ENCODE measurements around the gene RHEX. TPM values are rescaled to one million over a fixed set of nuclear protein-coding genes. Genes with fewer than 3 reads are reported as not detected.

RHEX gene
- total and polyA plus RNA-seq, 2 donors (not counting 1 experiment from before 2014, with no cell fraction given): 1.8 to 12.8 TPM

DNA sequence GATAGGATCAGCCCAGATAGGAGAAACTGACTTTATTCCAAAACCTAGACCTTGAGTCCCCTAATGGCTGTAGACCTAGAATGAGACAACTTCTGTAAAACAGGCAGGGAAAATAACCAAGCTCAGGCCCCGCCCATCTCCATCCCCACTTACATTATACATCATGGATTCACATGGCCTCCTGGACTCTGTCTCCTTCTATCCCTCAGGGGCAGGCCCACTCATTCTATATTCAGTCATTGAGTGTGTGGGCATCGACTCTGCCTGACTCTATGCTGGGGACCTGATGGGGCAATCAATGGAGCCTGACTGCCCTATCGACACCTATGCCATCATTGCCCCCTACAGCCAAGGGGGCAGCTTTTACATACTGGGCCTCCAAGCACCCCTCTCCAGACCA lies 57.8 kb downstream of the RHEX start:
- POLR2A ChIA-PET: no interaction called here
- H3K4me3 ChIP-seq (ENCODE audit: control extremely low read depth in 1 of 5, extremely low read depth in 1 of 5, insufficient read depth in 1 of 5, low read depth in 2 of 5, low read length in 4 of 5): no peak overlapping the region
- TF ChIP-seq, protein P1, sequence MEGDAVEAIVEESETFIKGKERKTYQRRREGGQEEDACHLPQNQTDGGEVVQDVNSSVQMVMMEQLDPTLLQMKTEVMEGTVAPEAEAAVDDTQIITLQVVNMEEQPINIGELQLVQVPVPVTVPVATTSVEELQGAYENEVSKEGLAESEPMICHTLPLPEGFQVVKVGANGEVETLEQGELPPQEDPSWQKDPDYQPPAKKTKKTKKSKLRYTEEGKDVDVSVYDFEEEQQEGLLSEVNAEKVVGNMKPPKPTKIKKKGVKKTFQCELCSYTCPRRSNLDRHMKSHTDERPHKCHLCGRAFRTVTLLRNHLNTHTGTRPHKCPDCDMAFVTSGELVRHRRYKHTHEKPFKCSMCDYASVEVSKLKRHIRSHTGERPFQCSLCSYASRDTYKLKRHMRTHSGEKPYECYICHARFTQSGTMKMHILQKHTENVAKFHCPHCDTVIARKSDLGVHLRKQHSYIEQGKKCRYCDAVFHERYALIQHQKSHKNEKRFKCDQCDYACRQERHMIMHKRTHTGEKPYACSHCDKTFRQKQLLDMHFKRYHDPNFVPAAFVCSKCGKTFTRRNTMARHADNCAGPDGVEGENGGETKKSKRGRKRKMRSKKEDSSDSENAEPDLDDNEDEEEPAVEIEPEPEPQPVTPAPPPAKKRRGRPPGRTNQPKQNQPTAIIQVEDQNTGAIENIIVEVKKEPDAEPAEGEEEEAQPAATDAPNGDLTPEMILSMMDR (IDR thresholded peaks at IDR 0.05): no peak
- no peak for TF ChIP-seq EZH2 (IDR thresholded peaks at IDR 0.05; ENCODE audit: borderline replicate concordance, insufficient read depth, low read depth, low read length, poor library complexity, severe bottlenecking)
- H2AFZ ChIP-seq (ENCODE audit: insufficient read depth, low read depth, low read length, poor library complexity, severe bottlenecking): no peak overlapping the region
- DNase-seq (no peak), ATAC-seq (ENCODE audit: low read depth) (no peak)
- H3K9me3 ChIP-seq (ENCODE audit: control extremely low read depth in 1 of 3, control insufficient read depth in 2 of 3, insufficient read depth in 1 of 3, low read length in 2 of 3): no peaks in the 10 kb centered on the region
- no peak overlapping the region for H3K4me2 ChIP-seq (replicated peaks; ENCODE audit: low read depth, low read length, poor library complexity, severe bottlenecking)
- 100% methylated on average over 3 of the region's 3 CpGs for WGBS (ENCODE audit: insufficient coverage)
- peaks cover 3 to 5% of the 10 kb centered on the region in 2 donors for H3K4me1 ChIP-seq (ENCODE audit: control insufficient read depth in 2 of 2, insufficient read depth in 2 of 2, low read length in 2 of 2)
- Mint-ChIP-seq H3K9me3 (ENCODE audit: insufficient read depth) (no peaks in the 10 kb centered on the region), H3K4me3 (no peak overlapping the region), H3K4me1 (peaks cover 9% of the 10 kb centered on the region), H3K27me3 (no peaks in the 10 kb centered on the region), H3K27ac (no peak overlapping the region)
- no peaks in the 10 kb centered on the region for H4K20me1 ChIP-seq (ENCODE audit: control insufficient read depth, insufficient read depth, low read length, poor library complexity, severe bottlenecking)
- no peaks in the 10 kb centered on the region for H3K36me3 ChIP-seq (replicated peaks in 1 of 2; ENCODE audit: control extremely low read depth in 1 of 2, control insufficient read depth in 1 of 2, extremely low read depth in 1 of 2, insufficient read depth in 2 of 2, low read length in 1 of 2)
- no peaks in the 10 kb centered on the region for H3K79me2 ChIP-seq (ENCODE audit: control insufficient read depth, insufficient read depth, low read length)
- intact Hi-C loops (cut with micrococcal nuclease): no loop called here
- H3K27ac ChIP-seq (ENCODE audit: low read length in 2 of 2): no peak overlapping the region
- CTCF ChIA-PET: interaction anchor here (1.4 to 16.1 kb wide), 7 partner anchors 9 to 321 kb away, joined by 3 to 682 read pairs (median 8); partner anchors contain the start of gene CTSE
- H3K27me3 ChIP-seq (replicated peaks in 1 of 4; ENCODE audit: control extremely low read depth in 1 of 4, control insufficient read depth in 3 of 4, insufficient read depth in 4 of 4, low read length in 3 of 4): no peaks in the 10 kb centered on the region
- no peak overlapping the region for H3K9ac ChIP-seq (ENCODE audit: low read length)

DNA sequence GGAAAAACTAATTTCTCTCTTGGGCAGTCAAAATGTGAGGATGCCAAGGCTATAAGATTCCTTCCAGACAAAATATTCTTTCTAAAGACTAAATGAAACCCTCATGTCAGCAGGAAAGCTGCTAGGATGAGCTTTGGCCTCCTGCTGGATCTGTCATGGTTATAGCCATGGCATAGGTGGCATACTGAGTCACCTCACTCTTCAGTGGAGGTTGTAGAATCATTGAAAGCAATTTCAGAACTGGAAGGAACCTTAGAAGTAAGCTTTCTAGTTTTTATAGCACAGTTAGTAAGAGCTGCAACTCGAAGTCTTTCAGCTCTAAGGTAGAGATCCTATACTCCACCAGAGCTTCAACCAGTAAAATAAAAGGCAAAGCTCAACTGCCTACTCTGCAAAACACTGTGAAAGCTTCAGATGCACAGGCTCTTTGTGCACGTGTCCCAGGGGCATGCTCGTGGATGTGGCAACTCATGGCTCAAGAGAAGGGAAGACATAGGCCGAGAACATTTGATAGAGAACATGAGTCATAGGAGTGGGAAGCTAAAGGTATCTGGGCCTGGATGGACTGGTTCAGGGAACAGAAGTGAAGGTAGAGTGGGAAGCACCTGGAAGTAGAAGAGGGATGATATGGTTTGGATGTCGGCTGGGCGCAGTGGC lies 58.4 kb downstream of the RHEX start:
- no peak overlapping the region for H3K4me3 Mint-ChIP-seq
- no peak for ATAC-seq (ENCODE audit: low read depth)
- 98% methylated on average over 5 of the region's 6 CpGs for WGBS (ENCODE audit: insufficient coverage)
- Histone ChIP-seq H3K4me2 (replicated peaks; ENCODE audit: low read depth, low read length, poor library complexity, severe bottlenecking) (no peak overlapping the region), H3K36me3 (replicated peaks in 1 of 2; ENCODE audit: control extremely low read depth in 1 of 2, control insufficient read depth in 1 of 2, extremely low read depth in 1 of 2, insufficient read depth in 2 of 2, low read length in 1 of 2) (no peaks in the 10 kb centered on the region), H2AFZ (ENCODE audit: insufficient read depth, low read depth, low read length, poor library complexity, severe bottlenecking) (no peak overlapping the region), H3K4me1 (ENCODE audit: control insufficient read depth in 2 of 2, insufficient read depth in 2 of 2, low read length in 2 of 2) (peaks cover under 1 to 3% of the 10 kb centered on the region in 2 donors), H3K27ac (ENCODE audit: low read length in 2 of 2) (no peak overlapping the region), H4K20me1 (ENCODE audit: control insufficient read depth, insufficient read depth, low read length, poor library complexity, severe bottlenecking) (no peaks in the 10 kb centered on the region), H3K27me3 (replicated peaks in 1 of 4; ENCODE audit: control extremely low read depth in 1 of 4, control insufficient read depth in 3 of 4, insufficient read depth in 4 of 4, low read length in 3 of 4) (no peaks in the 10 kb centered on the region), H3K9me3 (ENCODE audit: control extremely low read depth in 1 of 3, control insufficient read depth in 2 of 3, insufficient read depth in 1 of 3, low read length in 2 of 3) (no peaks in the 10 kb centered on the region), H3K79me2 (ENCODE audit: control insufficient read depth, insufficient read depth, low read length) (no peaks in the 10 kb centered on the region), H3K4me3 (ENCODE audit: control extremely low read depth in 1 of 5, extremely low read depth in 1 of 5, insufficient read depth in 1 of 5, low read depth in 2 of 5, low read length in 4 of 5) (no peak overlapping the region), H3K9ac (ENCODE audit: low read length) (no peak overlapping the region)
- H3K4me1 Mint-ChIP-seq: peaks cover 7% of the 10 kb centered on the region
- ChIA-PET POLR2A (no interaction called here), CTCF (interaction anchor here (1.4 to 16.1 kb wide), 7 partner anchors 9 to 321 kb away, joined by 3 to 682 read pairs (median 8); partner anchors contain the start of gene CTSE)
- TF ChIP-seq, protein P1 (IDR thresholded peaks at IDR 0.05): no peak
- no peak for TF ChIP-seq EZH2 (IDR thresholded peaks at IDR 0.05; ENCODE audit: borderline replicate concordance, insufficient read depth, low read depth, low read length, poor library complexity, severe bottlenecking)
- no peak for DNase-seq
- no peaks in the 10 kb centered on the region for H3K27me3 Mint-ChIP-seq
- H3K27ac Mint-ChIP-seq: no peak overlapping the region
- intact Hi-C loops (cut with micrococcal nuclease): no loop called here
- H3K9me3 Mint-ChIP-seq (ENCODE audit: insufficient read depth): no peaks in the 10 kb centered on the region
